HEK293 (cell line): ENCODE data around the gene CACTIN.

ENCODE experiments used
- CTCF ChIA-PET: fragments of 350-600 bp; formaldehyde crosslinking; extraction: SDS; loops from one replicate; lab custom pipeline; 2021; ENCODE audit warnings: antibody characterized with exemption; lab: Yijun Ruan, JAX
- POLR2A ChIA-PET: fragments of 300-600 bp; formaldehyde crosslinking; extraction: SDS; loops from one replicate; lab custom pipeline; 2020; ENCODE audit warnings: antibody characterized with exemption, inconsistent platforms; lab: Yijun Ruan, JAX
- H3K27ac ChIP-seq: fragments of 200-500 bp; sonication (Bioruptor generic); 2 replicates; pipeline ENCODE4 v1.5.1; 2014; ENCODE audit warnings: low read depth, low read length, control low read depth, inconsistent platforms; ENCODE audit errors: extremely low read depth
- H3K36me3 ChIP-seq, 2 experiments: fragments of 200-500 bp in 1 of 2; sonication (Bioruptor generic) in 1 of 2; 1 replicate in 1 of 2; 2 replicates in 1 of 2; pipeline ENCODE4 v1.5.1; 2014 to 2017; ENCODE audit warnings: inconsistent platforms in 2 of 2, low read length in 2 of 2; ENCODE audit not compliant: control insufficient read depth in 2 of 2, insufficient read depth in 1 of 2
- H3K4me1 ChIP-seq: fragments of 200-500 bp; sonication (Bioruptor generic); 2 replicates; pipeline ENCODE4 v1.5.1; 2014; ENCODE audit warnings: mild to moderate bottlenecking, low read length, inconsistent platforms; ENCODE audit not compliant: control insufficient read depth, insufficient read depth
- H3K4me3 ChIP-seq: 2 replicates; pipeline ENCODE4 v1.5.1; 2011; ENCODE audit warnings: low read depth, mild to moderate bottlenecking, control low read depth, low read length, moderate library complexity
- H3K9me3 ChIP-seq: fragments of 200-500 bp; sonication (Bioruptor generic); 2 replicates; pipeline ENCODE4 v1.5.1; 2014; ENCODE audit warnings: low read depth, low read length, inconsistent platforms; ENCODE audit not compliant: control insufficient read depth, insufficient read depth
- IKZF3 ChIP-seq: fragments of 450-650 bp; IDR thresholded peaks from 2 replicates; pipeline ENCODE4 v1.5.0; 2018; ENCODE audit warnings: missing biosample characterization, mild to moderate bottlenecking, missing genetic modification characterization, moderate library complexity
- SP2 ChIP-seq: fragments of 450-650 bp; formaldehyde crosslinking; IDR thresholded peaks from 2 replicates; pipeline ENCODE4 v1.5.1; 2016; ENCODE audit warnings: missing biosample characterization, missing genetic modification characterization
- ZNF155 ChIP-seq: fragments of 450-650 bp; formaldehyde crosslinking; IDR thresholded peaks from 2 replicates; pipeline ENCODE4 v1.5.1; 2016; ENCODE audit warnings: missing biosample characterization, missing genetic modification characterization
- ZNF16 ChIP-seq: fragments of 450-650 bp; formaldehyde crosslinking; IDR thresholded peaks from 2 replicates; pipeline ENCODE4 v1.5.1; 2016; ENCODE audit warnings: low read depth, missing biosample characterization, missing genetic modification characterization
- ZNF341 ChIP-seq: fragments of 450-650 bp; formaldehyde crosslinking; IDR thresholded peaks from 2 replicates; pipeline ENCODE4; 2016; ENCODE audit warnings: low read depth, missing biosample characterization, missing genetic modification characterization
- ZNF544 ChIP-seq: fragments of 450-650 bp; formaldehyde crosslinking; IDR thresholded peaks from 2 replicates; pipeline ENCODE4 v1.5.0; 2017; ENCODE audit warnings: missing biosample characterization, missing genetic modification characterization
- ZNF558 ChIP-seq: fragments of 450-650 bp; formaldehyde crosslinking; IDR thresholded peaks from 2 replicates; pipeline ENCODE4 v1.5.1; 2016; ENCODE audit warnings: missing biosample characterization, missing genetic modification characterization
- ZNF580 ChIP-seq: fragments of 450-650 bp; formaldehyde crosslinking; IDR thresholded peaks from 2 replicates; pipeline ENCODE4 v1.5.1; 2016; ENCODE audit warnings: missing biosample characterization, missing genetic modification characterization
- ZNF623 ChIP-seq: fragments of 450-650 bp; formaldehyde crosslinking; IDR thresholded peaks from 2 replicates; pipeline ENCODE4 v1.5.1; 2016; ENCODE audit warnings: missing biosample characterization, missing genetic modification characterization
- ZNF660 ChIP-seq: fragments of 450-650 bp; IDR thresholded peaks from 2 replicates; pipeline ENCODE4 v1.5.1; 2018; ENCODE audit warnings: missing biosample characterization, mild to moderate bottlenecking, missing genetic modification characterization
- ZNF670 ChIP-seq: fragments of 450-650 bp; formaldehyde crosslinking; IDR thresholded peaks from 2 replicates; pipeline ENCODE4 v1.5.1; 2016; ENCODE audit warnings: missing biosample characterization, missing genetic modification characterization, low read depth
- TF ChIP-seq, protein P1 (sequence below): fragments of 450-650 bp; formaldehyde crosslinking; IDR thresholded peaks from 2 replicates; pipeline ENCODE4 v1.5.1; 2016; ENCODE audit warnings: missing biosample characterization, missing genetic modification characterization, borderline replicate concordance
- TF ChIP-seq, protein P2 (sequence below): fragments of 450-650 bp; formaldehyde crosslinking; IDR thresholded peaks from 2 replicates; pipeline ENCODE4 v1.5.1; 2017; ENCODE audit warnings: missing biosample characterization, missing genetic modification characterization
- TF ChIP-seq, protein P3 (sequence below): fragments of 450-650 bp; formaldehyde crosslinking; IDR thresholded peaks from 2 replicates; pipeline ENCODE4 v1.5.1; 2016; ENCODE audit warnings: missing biosample characterization, missing genetic modification characterization
- TF ChIP-seq, protein P4 (sequence below): fragments of 450-650 bp; formaldehyde crosslinking; IDR thresholded peaks from 2 replicates; pipeline ENCODE4 v1.5.1; 2016; ENCODE audit warnings: missing biosample characterization, missing genetic modification characterization

Gene CACTIN

DNA sequence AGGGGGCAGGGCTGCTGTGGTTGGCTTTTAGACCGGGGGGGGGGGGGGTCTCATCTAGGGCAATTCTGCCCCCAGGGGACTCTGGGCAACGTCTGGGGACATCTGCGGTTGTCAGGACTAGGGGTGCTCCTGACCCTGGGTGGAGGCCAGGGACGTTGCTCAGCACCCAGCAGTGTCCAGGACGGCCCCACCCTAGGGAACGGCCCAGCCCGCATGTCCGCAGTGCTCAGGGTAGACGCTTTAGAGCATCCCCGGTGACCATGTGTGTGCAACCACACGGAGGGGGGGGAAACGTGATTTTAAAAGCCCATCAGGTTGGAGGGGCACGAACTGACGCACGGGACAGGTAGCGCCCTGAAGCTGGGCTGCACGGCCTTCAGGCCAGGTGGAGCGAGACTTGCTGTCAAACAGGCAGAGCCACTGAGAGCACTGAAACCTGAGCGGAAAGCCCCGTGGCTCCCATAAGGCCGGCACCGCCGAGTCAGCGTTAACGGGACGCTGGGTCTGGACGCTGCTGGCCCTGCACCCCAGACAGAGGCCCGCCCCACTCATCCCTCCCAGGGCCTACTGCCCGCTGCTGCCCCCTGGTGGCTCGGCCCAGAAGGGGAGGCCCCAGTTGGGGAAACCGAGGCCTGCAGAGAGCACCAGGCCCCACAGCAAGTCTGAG is 8.3 kb downstream of the CACTIN start (continued):
- TF ChIP-seq, protein P1, sequence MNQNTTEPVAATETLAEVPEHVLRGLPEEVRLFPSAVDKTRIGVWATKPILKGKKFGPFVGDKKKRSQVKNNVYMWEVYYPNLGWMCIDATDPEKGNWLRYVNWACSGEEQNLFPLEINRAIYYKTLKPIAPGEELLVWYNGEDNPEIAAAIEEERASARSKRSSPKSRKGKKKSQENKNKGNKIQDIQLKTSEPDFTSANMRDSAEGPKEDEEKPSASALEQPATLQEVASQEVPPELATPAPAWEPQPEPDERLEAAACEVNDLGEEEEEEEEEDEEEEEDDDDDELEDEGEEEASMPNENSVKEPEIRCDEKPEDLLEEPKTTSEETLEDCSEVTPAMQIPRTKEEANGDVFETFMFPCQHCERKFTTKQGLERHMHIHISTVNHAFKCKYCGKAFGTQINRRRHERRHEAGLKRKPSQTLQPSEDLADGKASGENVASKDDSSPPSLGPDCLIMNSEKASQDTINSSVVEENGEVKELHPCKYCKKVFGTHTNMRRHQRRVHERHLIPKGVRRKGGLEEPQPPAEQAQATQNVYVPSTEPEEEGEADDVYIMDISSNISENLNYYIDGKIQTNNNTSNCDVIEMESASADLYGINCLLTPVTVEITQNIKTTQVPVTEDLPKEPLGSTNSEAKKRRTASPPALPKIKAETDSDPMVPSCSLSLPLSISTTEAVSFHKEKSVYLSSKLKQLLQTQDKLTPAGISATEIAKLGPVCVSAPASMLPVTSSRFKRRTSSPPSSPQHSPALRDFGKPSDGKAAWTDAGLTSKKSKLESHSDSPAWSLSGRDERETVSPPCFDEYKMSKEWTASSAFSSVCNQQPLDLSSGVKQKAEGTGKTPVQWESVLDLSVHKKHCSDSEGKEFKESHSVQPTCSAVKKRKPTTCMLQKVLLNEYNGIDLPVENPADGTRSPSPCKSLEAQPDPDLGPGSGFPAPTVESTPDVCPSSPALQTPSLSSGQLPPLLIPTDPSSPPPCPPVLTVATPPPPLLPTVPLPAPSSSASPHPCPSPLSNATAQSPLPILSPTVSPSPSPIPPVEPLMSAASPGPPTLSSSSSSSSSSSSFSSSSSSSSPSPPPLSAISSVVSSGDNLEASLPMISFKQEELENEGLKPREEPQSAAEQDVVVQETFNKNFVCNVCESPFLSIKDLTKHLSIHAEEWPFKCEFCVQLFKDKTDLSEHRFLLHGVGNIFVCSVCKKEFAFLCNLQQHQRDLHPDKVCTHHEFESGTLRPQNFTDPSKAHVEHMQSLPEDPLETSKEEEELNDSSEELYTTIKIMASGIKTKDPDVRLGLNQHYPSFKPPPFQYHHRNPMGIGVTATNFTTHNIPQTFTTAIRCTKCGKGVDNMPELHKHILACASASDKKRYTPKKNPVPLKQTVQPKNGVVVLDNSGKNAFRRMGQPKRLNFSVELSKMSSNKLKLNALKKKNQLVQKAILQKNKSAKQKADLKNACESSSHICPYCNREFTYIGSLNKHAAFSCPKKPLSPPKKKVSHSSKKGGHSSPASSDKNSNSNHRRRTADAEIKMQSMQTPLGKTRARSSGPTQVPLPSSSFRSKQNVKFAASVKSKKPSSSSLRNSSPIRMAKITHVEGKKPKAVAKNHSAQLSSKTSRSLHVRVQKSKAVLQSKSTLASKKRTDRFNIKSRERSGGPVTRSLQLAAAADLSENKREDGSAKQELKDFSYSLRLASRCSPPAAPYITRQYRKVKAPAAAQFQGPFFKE (tag by site-specific recombination) = 0 out of 2 replicates have a peak, but pooled peaks have one; percentile 47
- no peak for TF ChIP-seq ZNF341 (tag by site-specific recombination)

GRCh38 chr19:3617463-3617862 is 9.1 kb downstream of the CACTIN start:
- POLR2A ChIA-PET = no interaction called here
- Histone ChIP-seq H3K4me1 (peaks cover 2% of the 10 kb centered on the region; the same call in 1 of the 2 replicates), H3K9me3 (no peaks in the 10 kb centered on the region), H3K27ac (no peak overlapping the region), H3K36me3 (peaks cover 0 to 39% of the 10 kb centered on the region in 2 experiments; a peak in 2 of 3 replicates), H3K4me3 (no peak overlapping the region)
- CTCF ChIA-PET = interaction anchor here (0.7 to 1.1 kb wide), 2 partner anchors 44 to 98 kb away, joined by 3 read pairs; no protein-coding TSS in a partner anchor
- TF ChIP-seq ZNF544 (tag by site-specific recombination) (no peak), SP2 (peak; percentile 43)
- TF ChIP-seq, all 188 proteins: peak for 1

DNA sequence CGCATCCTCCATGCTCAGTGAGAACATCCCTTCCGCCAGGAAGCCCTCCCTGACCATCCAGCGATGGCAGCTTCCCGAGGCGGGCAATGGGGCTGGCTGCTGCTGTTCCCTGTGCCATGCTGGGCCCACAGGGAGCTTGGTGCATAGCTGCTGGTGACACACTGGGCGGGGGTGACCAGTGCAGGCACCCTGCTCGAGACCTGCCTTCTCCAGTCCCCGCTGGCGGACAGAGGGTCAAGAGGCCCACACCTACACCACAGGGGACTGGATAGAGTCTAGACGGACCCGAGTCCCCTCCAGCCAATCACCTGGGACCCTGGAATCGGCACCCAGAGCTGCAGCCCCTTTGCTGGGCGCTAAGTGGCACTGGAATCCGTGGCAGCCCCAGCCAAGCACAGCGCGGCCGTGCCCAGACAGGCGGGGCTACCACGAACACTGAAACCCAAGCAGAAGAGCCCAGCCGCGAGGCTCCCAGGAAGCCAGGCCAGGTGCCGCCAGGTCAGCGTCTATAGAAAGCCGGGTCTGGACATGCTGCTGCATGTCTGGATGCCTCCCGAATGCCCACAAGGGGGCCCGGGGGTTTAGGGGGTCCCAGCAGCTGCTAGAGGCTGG is 11.0 kb downstream of the CACTIN start:
- Histone ChIP-seq H3K4me1 (peaks cover 2% of the 10 kb centered on the region; the same call in 1 of the 2 replicates), H3K9me3 (no peaks in the 10 kb centered on the region), H3K36me3 (peaks cover 0 to 45% of the 10 kb centered on the region in 2 experiments; a peak in 1 of 3 replicates), H3K4me3 (no peak overlapping the region), H3K27ac (no peak overlapping the region)
- CTCF ChIA-PET = no interaction called here
- POLR2A ChIA-PET = no interaction called here
- TF ChIP-seq ZNF670 (no peak), ZNF660 (no peak), ZNF155 (tag by site-specific recombination) (no peak), IKZF3 (no peak), ZNF558 (tag by site-specific recombination) (no peak), ZNF16 (tag by site-specific recombination) (no peak)

DNA sequence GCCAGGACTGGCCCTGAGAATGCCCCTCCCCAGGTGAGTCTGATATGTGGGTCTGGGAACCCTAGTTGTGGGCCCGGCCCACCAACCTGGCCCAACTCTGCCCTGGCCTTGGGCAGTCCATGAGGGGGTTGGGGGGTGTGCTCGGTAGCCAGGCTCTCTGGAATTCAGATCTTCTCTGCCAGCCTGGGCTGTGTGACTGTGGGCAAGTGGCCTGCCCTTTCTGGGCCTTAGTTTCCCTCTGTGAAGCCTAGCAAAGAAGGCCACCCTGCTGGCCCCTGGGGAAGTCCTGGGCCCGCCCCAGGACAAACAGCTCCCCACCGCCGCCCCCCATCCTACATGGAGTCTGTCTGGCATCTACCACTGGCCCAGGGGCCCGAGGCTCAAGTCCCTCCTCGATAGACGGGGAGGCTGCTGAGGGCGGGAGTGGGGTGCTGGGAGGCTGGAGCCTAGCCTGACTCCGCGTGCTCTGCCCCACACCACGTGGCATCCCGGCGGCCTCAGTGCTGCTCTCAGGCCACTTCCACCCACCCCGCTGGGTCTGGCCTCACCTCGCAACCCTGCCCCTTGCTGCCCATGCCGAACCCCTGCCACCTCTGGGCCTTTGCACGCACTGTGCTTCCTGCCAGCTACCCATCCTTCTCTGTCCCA is 11.6 kb downstream of the CACTIN start:
- TF ChIP-seq, protein P2, sequence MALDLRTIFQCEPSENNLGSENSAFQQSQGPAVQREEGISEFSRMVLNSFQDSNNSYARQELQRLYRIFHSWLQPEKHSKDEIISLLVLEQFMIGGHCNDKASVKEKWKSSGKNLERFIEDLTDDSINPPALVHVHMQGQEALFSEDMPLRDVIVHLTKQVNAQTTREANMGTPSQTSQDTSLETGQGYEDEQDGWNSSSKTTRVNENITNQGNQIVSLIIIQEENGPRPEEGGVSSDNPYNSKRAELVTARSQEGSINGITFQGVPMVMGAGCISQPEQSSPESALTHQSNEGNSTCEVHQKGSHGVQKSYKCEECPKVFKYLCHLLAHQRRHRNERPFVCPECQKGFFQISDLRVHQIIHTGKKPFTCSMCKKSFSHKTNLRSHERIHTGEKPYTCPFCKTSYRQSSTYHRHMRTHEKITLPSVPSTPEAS = no peak
- TF ChIP-seq, protein P3, sequence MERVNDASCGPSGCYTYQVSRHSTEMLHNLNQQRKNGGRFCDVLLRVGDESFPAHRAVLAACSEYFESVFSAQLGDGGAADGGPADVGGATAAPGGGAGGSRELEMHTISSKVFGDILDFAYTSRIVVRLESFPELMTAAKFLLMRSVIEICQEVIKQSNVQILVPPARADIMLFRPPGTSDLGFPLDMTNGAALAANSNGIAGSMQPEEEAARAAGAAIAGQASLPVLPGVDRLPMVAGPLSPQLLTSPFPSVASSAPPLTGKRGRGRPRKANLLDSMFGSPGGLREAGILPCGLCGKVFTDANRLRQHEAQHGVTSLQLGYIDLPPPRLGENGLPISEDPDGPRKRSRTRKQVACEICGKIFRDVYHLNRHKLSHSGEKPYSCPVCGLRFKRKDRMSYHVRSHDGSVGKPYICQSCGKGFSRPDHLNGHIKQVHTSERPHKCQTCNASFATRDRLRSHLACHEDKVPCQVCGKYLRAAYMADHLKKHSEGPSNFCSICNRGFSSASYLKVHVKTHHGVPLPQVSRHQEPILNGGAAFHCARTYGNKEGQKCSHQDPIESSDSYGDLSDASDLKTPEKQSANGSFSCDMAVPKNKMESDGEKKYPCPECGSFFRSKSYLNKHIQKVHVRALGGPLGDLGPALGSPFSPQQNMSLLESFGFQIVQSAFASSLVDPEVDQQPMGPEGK = peak; percentile 18; the same call in 1 of the 2 replicates
- no peak for TF ChIP-seq ZNF580 (tag by site-specific recombination)
- TF ChIP-seq, protein P4, sequence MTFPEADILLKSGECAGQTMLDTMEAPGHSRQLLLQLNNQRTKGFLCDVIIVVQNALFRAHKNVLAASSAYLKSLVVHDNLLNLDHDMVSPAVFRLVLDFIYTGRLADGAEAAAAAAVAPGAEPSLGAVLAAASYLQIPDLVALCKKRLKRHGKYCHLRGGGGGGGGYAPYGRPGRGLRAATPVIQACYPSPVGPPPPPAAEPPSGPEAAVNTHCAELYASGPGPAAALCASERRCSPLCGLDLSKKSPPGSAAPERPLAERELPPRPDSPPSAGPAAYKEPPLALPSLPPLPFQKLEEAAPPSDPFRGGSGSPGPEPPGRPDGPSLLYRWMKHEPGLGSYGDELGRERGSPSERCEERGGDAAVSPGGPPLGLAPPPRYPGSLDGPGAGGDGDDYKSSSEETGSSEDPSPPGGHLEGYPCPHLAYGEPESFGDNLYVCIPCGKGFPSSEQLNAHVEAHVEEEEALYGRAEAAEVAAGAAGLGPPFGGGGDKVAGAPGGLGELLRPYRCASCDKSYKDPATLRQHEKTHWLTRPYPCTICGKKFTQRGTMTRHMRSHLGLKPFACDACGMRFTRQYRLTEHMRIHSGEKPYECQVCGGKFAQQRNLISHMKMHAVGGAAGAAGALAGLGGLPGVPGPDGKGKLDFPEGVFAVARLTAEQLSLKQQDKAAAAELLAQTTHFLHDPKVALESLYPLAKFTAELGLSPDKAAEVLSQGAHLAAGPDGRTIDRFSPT (tag by site-specific recombination) = peak; percentile 37; the same call in 1 of the 2 replicates
- peak; percentile 95 for TF ChIP-seq ZNF623 (tag by site-specific recombination)
- Histone ChIP-seq H3K36me3 (peaks cover 0 to 48% of the 10 kb centered on the region in 2 experiments; a peak in 1 of 3 replicates), H3K27ac (no peak overlapping the region), H3K9me3 (no peaks in the 10 kb centered on the region), H3K4me1 (peaks cover 2% of the 10 kb centered on the region; the same call in 1 of the 2 replicates), H3K4me3 (no peak overlapping the region)
- ChIA-PET POLR2A (no interaction called here), CTCF (interaction anchor here (0.7 kb wide), 1 partner anchor 64 kb away, joined by 3 read pairs; no protein-coding TSS in a partner anchor)
